ENCODE measurements around the gene MCM3AP. TPM values are rescaled to one million over a fixed set of nuclear protein-coding genes. Genes with fewer than 3 reads are reported as not detected.

MCM3AP gene
- total RNA-seq, 1 experiment from 2014 or later, result 88.4 TPM

DNA sequence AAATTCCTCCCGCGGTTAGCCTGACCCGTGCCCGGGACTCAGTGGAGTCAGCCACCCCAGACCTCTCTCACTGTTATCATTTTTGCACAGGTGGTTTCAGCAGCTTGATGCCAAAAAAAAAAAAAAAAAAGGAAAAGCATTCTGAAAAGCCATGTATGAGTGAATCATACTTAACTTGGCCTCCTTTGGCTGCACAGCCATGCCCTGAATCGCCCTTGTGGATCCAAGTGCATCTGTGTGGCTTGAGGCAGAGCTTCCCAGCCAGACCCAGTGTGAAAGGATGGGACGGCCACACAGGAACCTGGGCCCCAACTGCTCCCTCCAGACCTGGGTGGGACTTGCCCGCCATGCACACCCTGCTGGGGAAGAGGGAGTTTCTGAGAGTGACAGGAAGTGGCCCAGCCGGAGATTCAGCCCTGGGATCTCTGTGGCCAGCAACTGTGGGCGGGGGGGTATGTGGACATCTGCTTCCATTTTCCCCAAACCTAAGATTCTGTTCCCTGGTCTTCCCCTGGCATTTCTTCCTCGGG lies 9.3 kb upstream of the MCM3AP start:
- Histone ChIP-seq H3K36me3 (ENCODE audit: control insufficient read depth in 1 of 2, insufficient read depth in 2 of 2, low read length in 2 of 2) (peaks cover 2 to 10% of the 10 kb centered on the region in 2 experiments; a peak in 2 of 4 replicates), H3K27ac (ENCODE audit: low read depth, low read length) (no peak overlapping the region), H2AFZ (ENCODE audit: low read depth, low read length, poor library complexity, severe bottlenecking) (no peak overlapping the region), H3K9me2 (ENCODE audit: insufficient read depth) (no peaks in the 10 kb centered on the region), H3K27me3 (ENCODE audit: insufficient read depth, low read length) (no peaks in the 10 kb centered on the region), H3K79me2 (ENCODE audit: insufficient read depth, low read length) (0 out of 2 replicates have a peak, but pooled peaks cover 3% of the 10 kb centered on the region), H3K9ac (ENCODE audit: low read length) (no peak overlapping the region), H3K4me1 (ENCODE audit: control insufficient read depth in 1 of 2, insufficient read depth in 2 of 2, low read length in 2 of 2) (no peaks in the 10 kb centered on the region), H3K4me3 (replicated peaks in 1 of 2; ENCODE audit: low read depth in 1 of 2, low read length in 2 of 2) (no peak overlapping the region), H3K9me3 (ENCODE audit: control insufficient read depth in 1 of 2, insufficient read depth in 1 of 2, low read depth in 1 of 2, low read length in 2 of 2) (no peaks in the 10 kb centered on the region), H4K20me1 (ENCODE audit: insufficient read depth) (no peaks in the 10 kb centered on the region), H3K4me2 (ENCODE audit: low read length) (no peak overlapping the region)
- ChIA-PET POLR2A (no interaction called here), RAD21 (ENCODE audit: low non-redundant PET in 1 of 2, low total read pairs in 2 of 2, uncharacterized antibody in 2 of 2, unreplicated experiment in 2 of 2) (no interaction called here), CTCF (no interaction called here)
- DNase-seq (ENCODE audit: low read depth, low spot score) (no peak), ATAC-seq (no peak)
- no TSS peak for BruUV-seq (replicated peaks)
- TF ChIP-seq FOSL1 (IDR thresholded peaks at IDR 0.05; ENCODE audit: low read depth), result no peak
- TF ChIP-seq SRF (IDR thresholded peaks at IDR 0.05; ENCODE audit: low read depth), result no peak
- no peak for TF ChIP-seq CEBPB (IDR thresholded peaks at IDR 0.05; ENCODE audit: low read depth)
- TF ChIP-seq POLR2AphosphoS5 (IDR thresholded peaks at IDR 0.05; ENCODE audit: low read depth, low read length), result no peak
- TF ChIP-seq RAD21 (IDR thresholded peaks at IDR 0.05; ENCODE audit: low read depth), result no peak
- no peak for TF ChIP-seq CBX3 (IDR thresholded peaks at IDR 0.05; ENCODE audit: low read depth)
- TF ChIP-seq SP1 (IDR thresholded peaks at IDR 0.05; ENCODE audit: low read depth), result no peak
- intact Hi-C loops (cut with micrococcal nuclease), result no loop called here

DNA sequence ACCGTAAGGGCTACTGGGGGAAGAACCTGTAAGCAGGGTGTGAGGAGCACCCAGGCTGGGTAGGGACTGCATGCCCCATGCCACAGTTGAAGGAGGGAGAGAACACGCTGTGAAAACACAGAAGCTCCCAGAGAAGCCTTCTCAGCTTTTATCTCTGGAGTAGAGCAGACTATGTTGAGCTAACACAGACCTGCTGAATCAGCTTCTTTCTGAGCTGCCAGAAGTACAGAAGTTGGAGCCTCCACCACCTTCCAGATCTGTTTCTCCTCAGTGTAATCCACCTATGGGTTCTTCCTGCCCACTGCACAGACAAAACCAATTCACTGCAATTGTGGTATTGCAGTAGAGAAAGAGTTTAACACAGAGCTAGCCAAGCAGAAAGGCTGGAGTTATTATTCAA lies 6.2 kb upstream of the MCM3AP start:
- Histone ChIP-seq H3K79me2 (ENCODE audit: insufficient read depth, low read length) (peaks cover 10% of the 10 kb centered on the region), H3K36me3 (ENCODE audit: control insufficient read depth in 1 of 2, insufficient read depth in 2 of 2, low read length in 2 of 2) (peaks cover 4 to 10% of the 10 kb centered on the region in 2 experiments; a peak in 2 of 4 replicates), H3K9me2 (ENCODE audit: insufficient read depth) (no peaks in the 10 kb centered on the region), H3K4me2 (ENCODE audit: low read length) (no peak overlapping the region), H3K9me3 (ENCODE audit: control insufficient read depth in 1 of 2, insufficient read depth in 1 of 2, low read depth in 1 of 2, low read length in 2 of 2) (no peaks in the 10 kb centered on the region), H4K20me1 (ENCODE audit: insufficient read depth) (no peaks in the 10 kb centered on the region), H3K27ac (ENCODE audit: low read depth, low read length) (no peak overlapping the region), H3K4me1 (ENCODE audit: control insufficient read depth in 1 of 2, insufficient read depth in 2 of 2, low read length in 2 of 2) (peaks cover 0 to 9% of the 10 kb centered on the region in 2 experiments; a peak in 2 of 4 replicates), H3K9ac (ENCODE audit: low read length) (no peak overlapping the region), H3K4me3 (replicated peaks in 1 of 2; ENCODE audit: low read depth in 1 of 2, low read length in 2 of 2) (no peak overlapping the region), H3K27me3 (ENCODE audit: insufficient read depth, low read length) (no peaks in the 10 kb centered on the region), H2AFZ (ENCODE audit: low read depth, low read length, poor library complexity, severe bottlenecking) (no peak overlapping the region)
- no peak for ATAC-seq
- BruUV-seq (replicated peaks), result no TSS peak
- CTCF ChIA-PET, result no interaction called here
- RAD21 ChIA-PET (ENCODE audit: low non-redundant PET in 1 of 2, low total read pairs in 2 of 2, uncharacterized antibody in 2 of 2, unreplicated experiment in 2 of 2), result no interaction called here
- POLR2A ChIA-PET, result no interaction called here
- no peak for DNase-seq (ENCODE audit: low read depth, low spot score)
- TF ChIP-seq, protein P1, sequence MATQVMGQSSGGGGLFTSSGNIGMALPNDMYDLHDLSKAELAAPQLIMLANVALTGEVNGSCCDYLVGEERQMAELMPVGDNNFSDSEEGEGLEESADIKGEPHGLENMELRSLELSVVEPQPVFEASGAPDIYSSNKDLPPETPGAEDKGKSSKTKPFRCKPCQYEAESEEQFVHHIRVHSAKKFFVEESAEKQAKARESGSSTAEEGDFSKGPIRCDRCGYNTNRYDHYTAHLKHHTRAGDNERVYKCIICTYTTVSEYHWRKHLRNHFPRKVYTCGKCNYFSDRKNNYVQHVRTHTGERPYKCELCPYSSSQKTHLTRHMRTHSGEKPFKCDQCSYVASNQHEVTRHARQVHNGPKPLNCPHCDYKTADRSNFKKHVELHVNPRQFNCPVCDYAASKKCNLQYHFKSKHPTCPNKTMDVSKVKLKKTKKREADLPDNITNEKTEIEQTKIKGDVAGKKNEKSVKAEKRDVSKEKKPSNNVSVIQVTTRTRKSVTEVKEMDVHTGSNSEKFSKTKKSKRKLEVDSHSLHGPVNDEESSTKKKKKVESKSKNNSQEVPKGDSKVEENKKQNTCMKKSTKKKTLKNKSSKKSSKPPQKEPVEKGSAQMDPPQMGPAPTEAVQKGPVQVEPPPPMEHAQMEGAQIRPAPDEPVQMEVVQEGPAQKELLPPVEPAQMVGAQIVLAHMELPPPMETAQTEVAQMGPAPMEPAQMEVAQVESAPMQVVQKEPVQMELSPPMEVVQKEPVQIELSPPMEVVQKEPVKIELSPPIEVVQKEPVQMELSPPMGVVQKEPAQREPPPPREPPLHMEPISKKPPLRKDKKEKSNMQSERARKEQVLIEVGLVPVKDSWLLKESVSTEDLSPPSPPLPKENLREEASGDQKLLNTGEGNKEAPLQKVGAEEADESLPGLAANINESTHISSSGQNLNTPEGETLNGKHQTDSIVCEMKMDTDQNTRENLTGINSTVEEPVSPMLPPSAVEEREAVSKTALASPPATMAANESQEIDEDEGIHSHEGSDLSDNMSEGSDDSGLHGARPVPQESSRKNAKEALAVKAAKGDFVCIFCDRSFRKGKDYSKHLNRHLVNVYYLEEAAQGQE (IDR thresholded peaks at IDR 0.05; ENCODE audit: low read depth), result no peak
- no peak for TF ChIP-seq ZFX (IDR thresholded peaks at IDR 0.05)
- TF ChIP-seq, protein P2, sequence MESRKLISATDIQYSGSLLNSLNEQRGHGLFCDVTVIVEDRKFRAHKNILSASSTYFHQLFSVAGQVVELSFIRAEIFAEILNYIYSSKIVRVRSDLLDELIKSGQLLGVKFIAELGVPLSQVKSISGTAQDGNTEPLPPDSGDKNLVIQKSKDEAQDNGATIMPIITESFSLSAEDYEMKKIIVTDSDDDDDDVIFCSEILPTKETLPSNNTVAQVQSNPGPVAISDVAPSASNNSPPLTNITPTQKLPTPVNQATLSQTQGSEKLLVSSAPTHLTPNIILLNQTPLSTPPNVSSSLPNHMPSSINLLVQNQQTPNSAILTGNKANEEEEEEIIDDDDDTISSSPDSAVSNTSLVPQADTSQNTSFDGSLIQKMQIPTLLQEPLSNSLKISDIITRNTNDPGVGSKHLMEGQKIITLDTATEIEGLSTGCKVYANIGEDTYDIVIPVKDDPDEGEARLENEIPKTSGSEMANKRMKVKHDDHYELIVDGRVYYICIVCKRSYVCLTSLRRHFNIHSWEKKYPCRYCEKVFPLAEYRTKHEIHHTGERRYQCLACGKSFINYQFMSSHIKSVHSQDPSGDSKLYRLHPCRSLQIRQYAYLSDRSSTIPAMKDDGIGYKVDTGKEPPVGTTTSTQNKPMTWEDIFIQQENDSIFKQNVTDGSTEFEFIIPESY (IDR thresholded peaks at IDR 0.05; ENCODE audit: extremely low read depth, insufficient replicate concordance, low read length), result no peak
- no peak for TF ChIP-seq ELF1 (IDR thresholded peaks at IDR 0.05; ENCODE audit: borderline replicate concordance, low read depth)
- TF ChIP-seq SIN3A (IDR thresholded peaks at IDR 0.05; ENCODE audit: low read depth), result no peak
- TF ChIP-seq SP1 (IDR thresholded peaks at IDR 0.05; ENCODE audit: low read depth), result no peak
- no peak for TF ChIP-seq JUND (IDR thresholded peaks at IDR 0.05)
- no peak for TF ChIP-seq ZNF274 (IDR thresholded peaks at IDR 0.05; ENCODE audit: low read depth, low read length)
- no peak for TF ChIP-seq EZH2 (IDR thresholded peaks at IDR 0.05)
- TF ChIP-seq SRF (IDR thresholded peaks at IDR 0.05; ENCODE audit: low read depth), result no peak
- TF ChIP-seq YY1 (IDR thresholded peaks at IDR 0.05; ENCODE audit: extremely low read depth, insufficient replicate concordance, low read depth, low read length), result no peak
- TF ChIP-seq EZH2phosphoT487 (IDR thresholded peaks at IDR 0.05; ENCODE audit: borderline replicate concordance), result no peak
- intact Hi-C loops (cut with micrococcal nuclease), result no loop called here
